Suprapubic skin (tissue), 4 donors: ENCODE data around the gene SPOCK3.

Experiments
- CTCF ChIP-seq, 2 donors: fragments of 200-600 bp in 1 of 2; fragments of 450-650 bp in 1 of 2; sonication (generic) in 1 of 2; IDR thresholded peaks; one replicate each; pipeline ENCODE4 v1.5.1; 2016 to 2019; ENCODE audit warnings: antibody characterized with exemption in 2 of 2, mild to moderate bottlenecking in 1 of 2, moderate library complexity in 1 of 2
- EP300 ChIP-seq: sonication (generic); formaldehyde crosslinking; IDR thresholded peaks from one replicate; pipeline ENCODE4 v1.6.1; 2017; ENCODE audit warnings: antibody characterized with exemption
- POLR2A ChIP-seq, 2 donors: fragments of 450-650 bp; IDR thresholded peaks; one replicate each; pipeline ENCODE4 v1.6.1; 2017; ENCODE audit warnings: antibody characterized with exemption in 2 of 2, mild to moderate bottlenecking in 2 of 2, moderate library complexity in 2 of 2
- POLR2AphosphoS5 ChIP-seq, 3 donors: sonication (generic); formaldehyde crosslinking; IDR thresholded peaks; one replicate each; pipeline ENCODE4 v1.6.1; 2017; ENCODE audit warnings: antibody characterized with exemption in 3 of 3

GRCh38 chr4:166723532-166724140 is 510.7 kb downstream of the SPOCK3 start:
- TF ChIP-seq CTCF (IDR thresholded peaks at IDR 0.05) (no peak), POLR2A (IDR thresholded peaks at IDR 0.05) (no peak), POLR2AphosphoS5 (IDR thresholded peaks at IDR 0.05) (no peak), EP300 (no peak)
